ENCODE data around the gene MTERF1.
"Not testable (repeated sequence)": the region's sequence is repeated elsewhere in the genome, so short reads cannot be mapped to it uniquely, and the experiment has no call there.

MTERF1 gene, protein sequence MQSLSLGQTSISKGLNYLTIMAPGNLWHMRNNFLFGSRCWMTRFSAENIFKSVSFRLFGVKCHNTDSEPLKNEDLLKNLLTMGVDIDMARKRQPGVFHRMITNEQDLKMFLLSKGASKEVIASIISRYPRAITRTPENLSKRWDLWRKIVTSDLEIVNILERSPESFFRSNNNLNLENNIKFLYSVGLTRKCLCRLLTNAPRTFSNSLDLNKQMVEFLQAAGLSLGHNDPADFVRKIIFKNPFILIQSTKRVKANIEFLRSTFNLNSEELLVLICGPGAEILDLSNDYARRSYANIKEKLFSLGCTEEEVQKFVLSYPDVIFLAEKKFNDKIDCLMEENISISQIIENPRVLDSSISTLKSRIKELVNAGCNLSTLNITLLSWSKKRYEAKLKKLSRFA

GRCh38 chr7:91880413-91881241 lies at the start of gene MTERF1:
TSS of gene MTERF1 (minus strand) at chr7:91880702. CDS start at chr7:91880083, 619 bp downstream.
- peak; percentile 97 for FAIRE-seq
- peak; percentile 73 for DNase-seq (ENCODE audit: extremely low spot score, insufficient read length, low read depth)

DNA sequence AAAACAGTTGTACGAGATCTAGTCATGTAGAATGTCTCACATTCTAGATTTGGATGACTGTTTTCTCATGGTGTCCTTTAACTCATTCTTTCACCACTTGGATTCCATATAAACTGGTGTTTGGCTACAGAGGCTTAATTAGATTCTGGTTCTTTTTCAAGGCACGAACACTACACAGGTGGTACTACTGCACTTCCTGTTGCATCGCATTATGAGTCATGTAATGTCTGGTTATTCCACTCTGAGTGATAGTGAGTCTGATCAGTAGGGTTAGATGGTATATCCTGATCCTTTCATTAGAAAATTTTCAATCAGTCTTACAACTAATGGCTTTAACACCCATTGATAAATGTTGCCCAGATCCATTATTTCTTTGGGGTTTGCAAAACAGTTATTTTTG lies 49.0 kb upstream of the MTERF1 start:
- no peak for FAIRE-seq

DNA sequence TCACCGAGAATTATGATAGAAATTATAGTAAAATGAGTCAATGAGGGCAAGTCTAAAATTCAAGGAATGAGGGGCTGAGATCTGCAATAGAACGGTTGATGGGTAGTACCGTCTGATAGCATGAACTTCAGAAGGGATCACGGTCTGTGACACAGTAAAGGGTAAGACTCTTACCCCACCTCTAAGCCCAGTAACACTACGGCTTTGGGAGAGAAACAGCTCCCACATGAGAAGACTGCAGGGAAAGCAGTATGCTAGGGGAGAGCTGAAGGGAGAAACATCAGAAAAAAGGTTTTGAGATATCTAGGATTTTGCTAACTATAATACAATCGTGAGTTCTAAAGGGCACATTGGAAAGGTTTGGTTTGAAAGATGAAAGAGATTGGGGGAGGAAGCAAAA lies 47.4 kb upstream of the MTERF1 start:
- FAIRE-seq (no peak), DNase-seq (ENCODE audit: extremely low spot score, insufficient read length, low read depth) (no peak)

More for the DNA sequence above, 49.0 kb upstream of the MTERF1 start:
- DNase-seq (ENCODE audit: extremely low spot score, insufficient read length, low read depth) = no peak

GRCh38 chr7:91922857-91923256 lies 42.4 kb upstream of the MTERF1 start:
- FAIRE-seq (no peak), DNase-seq (ENCODE audit: extremely low spot score, insufficient read length, low read depth) (no peak)

DNA sequence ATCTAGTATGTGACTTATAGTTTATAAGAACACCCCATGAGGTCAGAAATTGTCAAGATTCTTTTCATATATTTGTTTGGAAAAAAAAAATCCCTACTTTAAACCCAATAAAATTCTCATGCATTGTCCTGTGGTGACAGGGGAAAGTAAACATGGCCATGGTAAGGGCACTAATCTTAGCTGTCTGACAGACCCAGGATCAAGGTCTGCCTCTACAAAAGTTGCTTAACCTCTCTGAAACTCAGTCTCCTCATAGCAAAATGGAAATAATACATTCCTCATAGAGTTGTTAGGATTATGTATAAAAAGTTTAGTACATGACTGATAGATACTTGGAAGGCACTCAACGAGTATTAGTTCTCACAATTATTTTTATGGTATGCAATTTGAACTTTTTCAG lies 37.9 kb upstream of the MTERF1 start:
- FAIRE-seq = no peak

GRCh38 chr7:91916051-91916440 lies 35.5 kb upstream of the MTERF1 start:
- no peak for DNase-seq (ENCODE audit: extremely low spot score, insufficient read length, low read depth)
- FAIRE-seq = no peak

More for the DNA sequence above, 37.9 kb upstream of the MTERF1 start:
- no peak for DNase-seq (ENCODE audit: extremely low spot score, insufficient read length, low read depth)

- FAIRE-seq = no peak
Measured at GRCh38 chr7:91915401-91916050, 35.0 kb upstream of the MTERF1 start.

GRCh38 chr7:91913612-91914011 lies 33.1 kb upstream of the MTERF1 start:
- no peak for FAIRE-seq
- no peak for DNase-seq (ENCODE audit: extremely low spot score, insufficient read length, low read depth)

More at GRCh38 chr7:91915401-91916050, 35.0 kb upstream of the MTERF1 start:
- DNase-seq (ENCODE audit: extremely low spot score, insufficient read length, low read depth) = no peak

- DNase-seq (ENCODE audit: extremely low spot score, insufficient read length, low read depth) (no peak), FAIRE-seq (no peak)
Measured at GRCh38 chr7:91912494-91912893, 32.0 kb upstream of the MTERF1 start.

- no peak for FAIRE-seq
Measured at GRCh38 chr7:91911121-91911520, 30.6 kb upstream of the MTERF1 start.

GRCh38 chr7:91910171-91910570 lies 29.7 kb upstream of the MTERF1 start:
- no peak for DNase-seq (ENCODE audit: extremely low spot score, insufficient read length, low read depth)
- no peak for FAIRE-seq

More at GRCh38 chr7:91911121-91911520, 30.6 kb upstream of the MTERF1 start:
- no peak for DNase-seq (ENCODE audit: extremely low spot score, insufficient read length, low read depth)

GRCh38 chr7:91899563-91899962 lies 19.1 kb upstream of the MTERF1 start:
- DNase-seq (ENCODE audit: extremely low spot score, insufficient read length, low read depth) = no peak
- no peak for FAIRE-seq

- DNase-seq (ENCODE audit: extremely low spot score, insufficient read length, low read depth) (no peak), FAIRE-seq (no peak)
Measured at GRCh38 chr7:91898240-91898992, 17.9 kb upstream of the MTERF1 start.

DNA sequence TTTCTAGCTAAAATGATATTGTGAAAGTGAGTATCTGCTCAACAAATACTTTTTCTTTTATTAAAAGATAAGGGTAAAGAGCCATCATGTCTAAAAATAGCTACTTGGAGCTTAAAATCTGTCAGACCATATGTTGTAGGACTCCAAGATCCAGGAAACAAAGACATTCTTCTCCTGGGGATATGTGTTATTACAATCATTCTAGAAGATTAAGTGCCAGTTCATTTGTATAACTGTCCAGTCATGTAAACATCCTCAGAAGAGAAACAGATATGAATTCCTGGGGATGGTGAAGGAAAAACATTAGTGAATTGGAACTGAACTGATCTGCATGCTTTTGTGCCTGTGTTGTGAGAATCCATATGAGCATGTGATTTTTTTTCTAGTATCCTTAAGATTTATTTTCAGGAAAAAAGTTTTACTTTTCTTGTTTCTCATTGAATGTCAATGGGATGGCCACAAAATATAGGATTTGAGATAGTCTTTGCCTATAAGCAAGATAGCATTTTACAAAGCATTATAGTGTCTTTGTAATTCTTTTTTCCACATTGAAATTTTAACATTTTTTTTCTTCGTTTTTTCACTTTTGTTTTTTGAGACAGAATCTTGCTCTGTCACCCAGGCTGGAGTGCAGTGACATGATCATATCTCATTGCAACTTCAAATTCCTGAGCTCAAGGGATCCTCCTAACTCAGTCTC lies 14.4 kb upstream of the MTERF1 start:
- DNase-seq (ENCODE audit: extremely low spot score, insufficient read length, low read depth) = no peak
- FAIRE-seq = no peak

GRCh38 chr7:91893699-91894098 lies 13.2 kb upstream of the MTERF1 start:
- not testable (repeated sequence) for DNase-seq (ENCODE audit: extremely low spot score, insufficient read length, low read depth); FAIRE-seq

DNA sequence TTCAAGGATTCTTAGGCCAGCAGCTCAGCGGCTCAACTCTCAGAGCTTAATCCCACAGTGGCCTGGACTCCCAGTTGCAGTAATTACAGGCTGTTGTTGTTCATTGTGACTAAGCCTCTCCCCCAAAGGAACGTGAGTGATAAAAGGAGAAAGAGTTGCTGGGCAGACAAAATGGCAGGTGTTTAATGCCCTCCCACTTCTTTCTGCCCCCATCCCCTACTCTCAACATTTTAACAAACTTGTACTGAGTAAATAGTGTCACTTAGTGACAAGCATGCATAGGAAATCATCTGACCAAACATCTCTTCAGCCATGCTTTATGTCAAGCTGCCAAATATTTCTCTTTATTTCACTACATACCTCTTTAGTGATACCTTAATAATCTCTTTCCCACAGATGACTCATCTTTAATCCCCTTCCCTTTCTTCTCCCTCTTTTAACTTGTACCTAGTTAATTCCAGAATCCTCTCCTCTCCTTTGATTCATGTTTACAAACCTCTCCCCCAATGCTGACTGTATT lies 12.4 kb upstream of the MTERF1 start:
- FAIRE-seq = no peak
- no peak for DNase-seq (ENCODE audit: extremely low spot score, insufficient read length, low read depth)

GRCh38 chr7:91892099-91892705 lies 11.7 kb upstream of the MTERF1 start:
- no peak for FAIRE-seq
- DNase-seq (ENCODE audit: extremely low spot score, insufficient read length, low read depth) = no peak
